Muscle layer of colon (tissue), 2 donors: ENCODE measurements around the gene SERPINB7.

Source experiments
- H3K27ac ChIP-seq: one replicate; pipeline ENCODE4 v1.7.0; 2013; ENCODE audit warnings: low read depth, mild to moderate bottlenecking, low read length, moderate library complexity
- H3K27me3 ChIP-seq, 2 donors: one replicate each; pipeline ENCODE4 v1.7.0; 2013; ENCODE audit warnings: low read length in 2 of 2, mild to moderate bottlenecking in 2 of 2; ENCODE audit not compliant: insufficient read depth in 2 of 2, control insufficient read depth in 1 of 2
- H3K36me3 ChIP-seq: one replicate; pipeline ENCODE4 v1.7.0; 2013; ENCODE audit warnings: mild to moderate bottlenecking, low read length; ENCODE audit not compliant: insufficient read depth
- H3K4me1 ChIP-seq: one replicate; pipeline ENCODE4 v1.7.0; 2013; ENCODE audit warnings: mild to moderate bottlenecking, low read length; ENCODE audit not compliant: insufficient read depth
- H3K4me3 ChIP-seq, 2 donors: one replicate each; pipeline ENCODE4 v1.7.0; 2013; ENCODE audit warnings: low read length in 2 of 2, low read depth in 1 of 2, mild to moderate bottlenecking in 1 of 2, moderate library complexity in 1 of 2
- H3K9ac ChIP-seq: one replicate; pipeline ENCODE4 v1.7.0; 2013; ENCODE audit warnings: low read length
- H3K9me3 ChIP-seq: one replicate; pipeline ENCODE4 v1.7.0; 2013; ENCODE audit warnings: mild to moderate bottlenecking, low read length
- donor health status: abdominal sarcoma.
- donor health status: Adenocarcinoma of cecum.

The SERPINB7 gene

GRCh38 chr18:63824220-63824525 is 49.0 kb downstream of the SERPINB7 start:
- H3K4me1 ChIP-seq, result peaks cover 20% of the 10 kb centered on the region
- H3K4me3 ChIP-seq, result no peak overlapping the region
- H3K27ac ChIP-seq, result no peak overlapping the region
- H3K9me3 ChIP-seq, result no peaks in the 10 kb centered on the region
- H3K9ac ChIP-seq, result no peak overlapping the region
- no peaks in the 10 kb centered on the region for H3K27me3 ChIP-seq
- no peaks in the 10 kb centered on the region for H3K36me3 ChIP-seq

GRCh38 chr18:63828120-63828519 is 52.9 kb downstream of the SERPINB7 start:
- H3K4me3 ChIP-seq, result no peak overlapping the region
- H3K9me3 ChIP-seq, result no peaks in the 10 kb centered on the region

GRCh38 chr18:63828656-63829055 is 53.4 kb downstream of the SERPINB7 start:
- H3K27me3 ChIP-seq, result no peaks in the 10 kb centered on the region
- no peak overlapping the region for H3K27ac ChIP-seq
- H3K9ac ChIP-seq, result no peak overlapping the region
- H3K9me3 ChIP-seq, result no peaks in the 10 kb centered on the region
- H3K4me1 ChIP-seq, result no peaks in the 10 kb centered on the region
- H3K4me3 ChIP-seq, result no peak overlapping the region
- H3K36me3 ChIP-seq, result no peaks in the 10 kb centered on the region

More at GRCh38 chr18:63828120-63828519, 52.9 kb downstream of the SERPINB7 start:
- no peaks in the 10 kb centered on the region for H3K27me3 ChIP-seq
- H3K4me1 ChIP-seq, result no peaks in the 10 kb centered on the region
- H3K9ac ChIP-seq, result no peak overlapping the region
- no peaks in the 10 kb centered on the region for H3K36me3 ChIP-seq
- H3K27ac ChIP-seq, result no peak overlapping the region

- Histone ChIP-seq H3K9ac (no peak overlapping the region), H3K36me3 (no peaks in the 10 kb centered on the region), H3K27me3 (no peaks in the 10 kb centered on the region), H3K9me3 (no peaks in the 10 kb centered on the region), H3K4me1 (no peaks in the 10 kb centered on the region), H3K27ac (no peak overlapping the region), H3K4me3 (no peak overlapping the region)
Observed at GRCh38 chr18:63829886-63830285, 54.7 kb downstream of the SERPINB7 start.

- Histone ChIP-seq H3K9me3 (no peaks in the 10 kb centered on the region), H3K27ac (no peak overlapping the region), H3K4me1 (no peaks in the 10 kb centered on the region), H3K27me3 (no peaks in the 10 kb centered on the region), H3K36me3 (no peaks in the 10 kb centered on the region), H3K9ac (no peak overlapping the region), H3K4me3 (no peak overlapping the region)
Observed at GRCh38 chr18:63831080-63831788, 56.0 kb downstream of the SERPINB7 start.

- no peaks in the 10 kb centered on the region for H3K27me3 ChIP-seq
- H3K9ac ChIP-seq, result no peak overlapping the region
- no peaks in the 10 kb centered on the region for H3K4me1 ChIP-seq
- H3K27ac ChIP-seq, result no peak overlapping the region
- H3K36me3 ChIP-seq, result no peaks in the 10 kb centered on the region
- H3K9me3 ChIP-seq, result no peaks in the 10 kb centered on the region
- no peak overlapping the region for H3K4me3 ChIP-seq
Observed at GRCh38 chr18:63832470-63832869, 57.3 kb downstream of the SERPINB7 start.

GRCh38 chr18:63834471-63835113 is 59.4 kb downstream of the SERPINB7 start:
- no peak overlapping the region for H3K9ac ChIP-seq
- no peaks in the 10 kb centered on the region for H3K36me3 ChIP-seq
- no peak overlapping the region for H3K4me3 ChIP-seq
- no peaks in the 10 kb centered on the region for H3K27me3 ChIP-seq
- H3K9me3 ChIP-seq, result no peaks in the 10 kb centered on the region
- H3K27ac ChIP-seq, result no peak overlapping the region
- no peaks in the 10 kb centered on the region for H3K4me1 ChIP-seq

GRCh38 chr18:63836456-63836855 is 61.2 kb downstream of the SERPINB7 start:
- no peaks in the 10 kb centered on the region for H3K4me1 ChIP-seq
- H3K9ac ChIP-seq, result no peak overlapping the region
- H3K27ac ChIP-seq, result no peak overlapping the region
- H3K4me3 ChIP-seq, result no peak overlapping the region
- no peaks in the 10 kb centered on the region for H3K9me3 ChIP-seq
- H3K27me3 ChIP-seq, result no peaks in the 10 kb centered on the region
- H3K36me3 ChIP-seq, result no peaks in the 10 kb centered on the region

- Histone ChIP-seq H3K4me1 (no peaks in the 10 kb centered on the region), H3K9ac (no peak overlapping the region), H3K4me3 (no peak overlapping the region), H3K27me3 (no peaks in the 10 kb centered on the region), H3K27ac (no peak overlapping the region), H3K9me3 (no peaks in the 10 kb centered on the region), H3K36me3 (no peaks in the 10 kb centered on the region)
Observed at GRCh38 chr18:63837590-63837989, 62.4 kb downstream of the SERPINB7 start.

- Histone ChIP-seq H3K9me3 (no peaks in the 10 kb centered on the region), H3K9ac (no peak overlapping the region), H3K27ac (no peak overlapping the region), H3K36me3 (no peaks in the 10 kb centered on the region), H3K4me3 (no peak overlapping the region), H3K27me3 (no peaks in the 10 kb centered on the region), H3K4me1 (no peaks in the 10 kb centered on the region)
Observed at GRCh38 chr18:63843008-63843407, 67.8 kb downstream of the SERPINB7 start.

GRCh38 chr18:63844254-63844653 is 69.0 kb downstream of the SERPINB7 start:
- Histone ChIP-seq H3K27me3 (no peaks in the 10 kb centered on the region), H3K9me3 (no peaks in the 10 kb centered on the region), H3K36me3 (no peaks in the 10 kb centered on the region), H3K9ac (no peak overlapping the region), H3K4me3 (no peak overlapping the region), H3K4me1 (no peaks in the 10 kb centered on the region), H3K27ac (no peak overlapping the region)

- Histone ChIP-seq H3K36me3 (no peaks in the 10 kb centered on the region), H3K27ac (no peak overlapping the region), H3K9ac (no peak overlapping the region), H3K9me3 (no peaks in the 10 kb centered on the region), H3K27me3 (no peaks in the 10 kb centered on the region), H3K4me3 (no peak overlapping the region), H3K4me1 (no peaks in the 10 kb centered on the region)
Observed at GRCh38 chr18:63848159-63848558, 72.9 kb downstream of the SERPINB7 start.
